BJ (cell line): Measurements from ENCODE around the gene SHTN1. TPM values are rescaled to one million over a fixed set of nuclear protein-coding genes. Genes with fewer than 3 reads are reported as not detected.

Experiments
- CTCF ChIA-PET: fragments of 350-600 bp; formaldehyde crosslinking; extraction: SDS; loops from one replicate; lab custom pipeline; 2021; ENCODE audit warnings: antibody characterized with exemption, inconsistent platforms; lab: Yijun Ruan, JAX
- POLR2A ChIA-PET: fragments of 300-600 bp; sonication (Branson Sonifier 250); formaldehyde crosslinking; extraction: SDS; loops from one replicate; lab custom pipeline; 2021; ENCODE audit warnings: antibody characterized with exemption; lab: Charles Lee
- DNase-seq: peaks from one replicate; pipeline ENCODE4 v3.0.0-alpha.2; 2011; ENCODE audit warnings: low read depth
- H3K27me3 ChIP-seq: 2 replicates; pipeline ENCODE4 v1.6.0; 2011; ENCODE audit warnings: low read length; ENCODE audit not compliant: control insufficient read depth, insufficient read depth
- H3K36me3 ChIP-seq: 2 replicates; pipeline ENCODE4 v1.5.1; 2011; ENCODE audit warnings: low read length; ENCODE audit not compliant: control insufficient read depth, insufficient read depth
- H3K4me3 ChIP-seq: 2 replicates; pipeline ENCODE4 v1.5.1; 2011; ENCODE audit warnings: low read depth, mild to moderate bottlenecking, control low read depth, low read length
- CTCF ChIP-seq: IDR thresholded peaks from 2 replicates; pipeline ENCODE4 v1.5.1; 2011; ENCODE audit warnings: low read depth, mild to moderate bottlenecking, control low read depth, inconsistent platforms, low read length, moderate library complexity; ENCODE audit not compliant: insufficient read depth
- polyA plus RNA-seq: library from polyadenylated mRNA; depleted of rRNA; stranded (reverse); fragments of >200 nt; gene quantifications from 2 replicates; pipeline ENCODE4 v1.2.3, GENCODE V29; 2011

Gene SHTN1
- polyA plus RNA-seq, 1 experiment = 2.8 TPM

DNA sequence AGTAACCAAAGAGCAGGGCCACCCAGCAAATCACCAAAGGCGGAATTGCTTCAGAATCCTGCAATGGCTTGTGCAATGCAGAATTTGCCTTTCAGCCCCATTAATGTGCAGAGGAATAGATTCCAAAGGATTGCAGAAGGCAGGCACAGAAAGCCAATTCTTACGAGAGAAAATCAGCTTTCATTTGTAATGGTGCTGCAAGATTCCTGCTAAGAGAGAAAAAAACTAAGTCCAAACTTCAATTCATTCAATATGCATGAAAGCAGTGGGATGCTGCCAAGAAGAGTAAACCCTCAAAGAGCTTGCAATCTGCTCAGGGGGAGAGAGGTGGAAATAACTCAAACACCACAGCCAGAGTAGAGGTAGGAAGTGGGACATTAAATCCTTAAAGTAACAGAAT, 85.3 kb downstream of the SHTN1 start:
- DNase-seq = no peak
- ChIA-PET CTCF (no interaction called here), POLR2A (no interaction called here)
- H3K4me3 ChIP-seq = no peak overlapping the region
- no peak for TF ChIP-seq CTCF
- H3K27me3 ChIP-seq = no peaks in the 10 kb centered on the region
- no peaks in the 10 kb centered on the region; the same call in none of the 2 replicates for H3K36me3 ChIP-seq

DNA sequence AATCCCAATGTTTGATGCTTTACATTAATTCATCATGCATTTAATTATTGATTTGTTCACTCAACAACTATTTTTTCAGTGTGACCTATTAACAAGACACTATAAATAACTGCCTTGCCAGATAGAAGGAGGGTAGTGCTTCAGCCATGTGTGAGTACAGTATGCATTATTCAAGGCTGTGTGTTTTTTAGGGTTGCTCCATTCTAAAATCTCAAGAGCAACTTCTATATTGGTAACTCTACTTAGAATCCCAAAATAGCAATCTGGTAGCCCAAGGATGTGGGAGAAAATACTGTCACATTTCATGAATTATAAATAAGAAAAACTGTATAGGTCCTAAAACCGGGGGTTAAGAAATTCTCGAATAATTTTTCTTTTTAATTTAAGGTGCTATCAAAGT, 85.8 kb downstream of the SHTN1 start:
- ChIA-PET POLR2A (no interaction called here), CTCF (no interaction called here)
- Histone ChIP-seq H3K36me3 (no peaks in the 10 kb centered on the region; the same call in none of the 2 replicates), H3K27me3 (no peaks in the 10 kb centered on the region), H3K4me3 (no peak overlapping the region)
- no peak for TF ChIP-seq CTCF
- no peak for DNase-seq

DNA sequence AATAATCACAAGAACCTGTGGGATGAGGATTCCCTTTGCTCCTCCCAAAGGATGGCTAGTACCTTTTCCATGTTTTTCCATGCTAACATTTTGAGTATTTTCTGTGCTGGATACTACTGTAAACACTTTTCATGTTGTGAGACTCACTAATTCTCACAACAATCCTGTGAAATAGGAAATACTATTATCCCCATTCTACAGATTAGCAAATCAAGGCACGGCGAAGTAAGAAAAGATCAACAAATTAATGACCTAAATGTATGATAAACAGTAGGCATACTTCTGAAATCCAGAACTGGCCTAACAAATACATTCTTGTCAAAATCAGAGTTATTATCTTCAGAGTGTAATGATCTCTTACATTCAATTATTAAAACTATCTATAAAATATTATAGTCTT, 86.4 kb downstream of the SHTN1 start:
- ChIA-PET CTCF (interaction anchor here (1.5 kb wide), 1 partner anchor 9 kb away, joined by 3 read pairs; no protein-coding TSS in a partner anchor), POLR2A (no interaction called here)
- TF ChIP-seq CTCF = no peak
- DNase-seq = no peak
- no peaks in the 10 kb centered on the region for H3K27me3 ChIP-seq
- H3K36me3 ChIP-seq = no peaks in the 10 kb centered on the region; the same call in none of the 2 replicates
- H3K4me3 ChIP-seq = no peak overlapping the region

DNA sequence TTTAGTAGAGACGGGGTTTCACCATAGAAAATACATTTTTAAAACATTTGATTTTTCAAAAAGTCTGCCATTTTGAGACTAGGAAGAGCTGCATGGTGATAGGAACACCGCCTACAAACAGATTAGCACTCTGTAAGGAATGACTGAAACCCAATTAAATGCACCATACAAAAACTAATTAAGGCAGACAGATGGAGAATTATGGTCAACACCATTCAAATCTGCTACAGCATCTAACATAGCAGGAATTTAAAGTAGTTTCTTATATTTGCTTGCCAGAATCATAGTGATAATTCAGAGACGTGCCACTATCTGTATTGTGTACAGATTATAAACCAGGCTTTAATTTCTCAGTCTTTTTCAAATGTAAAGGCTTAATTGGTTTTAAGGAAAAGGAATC, 87.5 kb downstream of the SHTN1 start:
- DNase-seq = no peak
- CTCF ChIA-PET = interaction anchor here (1.5 kb wide), 1 partner anchor 10 kb away, joined by 3 read pairs; no protein-coding TSS in a partner anchor
- H3K4me3 ChIP-seq = no peak overlapping the region
- POLR2A ChIA-PET = no interaction called here
- no peaks in the 10 kb centered on the region for H3K27me3 ChIP-seq
- no peak for TF ChIP-seq CTCF
- H3K36me3 ChIP-seq = no peaks in the 10 kb centered on the region; the same call in none of the 2 replicates

DNA sequence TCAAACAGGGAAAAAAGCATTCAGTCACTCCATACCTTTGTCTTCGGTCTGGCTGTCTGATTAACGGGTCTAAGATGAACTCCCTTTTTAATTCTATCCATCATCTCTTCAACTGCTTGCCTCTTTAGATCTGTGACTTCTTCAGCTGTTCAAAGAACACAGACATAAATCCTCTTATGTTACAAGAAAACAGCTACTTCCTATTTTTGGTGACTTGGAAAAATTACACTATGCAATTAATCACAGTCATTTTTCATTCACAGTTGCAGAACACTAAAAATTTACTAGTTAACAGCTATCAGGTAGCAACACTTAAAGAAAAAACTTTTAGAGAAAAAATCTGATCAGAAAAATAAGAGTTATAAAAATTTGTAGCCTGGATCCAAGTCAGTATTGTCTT, 89.6 kb downstream of the SHTN1 start:
- TF ChIP-seq CTCF = no peak
- Histone ChIP-seq H3K27me3 (no peaks in the 10 kb centered on the region), H3K4me3 (no peak overlapping the region), H3K36me3 (no peaks in the 10 kb centered on the region; the same call in 1 of the 2 replicates)
- POLR2A ChIA-PET = no interaction called here
- CTCF ChIA-PET = no interaction called here
- no peak for DNase-seq
